ENCODE results near the gene BLM. TPM values are rescaled to one million over a fixed set of nuclear protein-coding genes. Genes with fewer than 3 reads are reported as not detected.

The BLM gene
- total RNA-seq, 1 experiment from 2014 or later: 40.0 TPM

DNA sequence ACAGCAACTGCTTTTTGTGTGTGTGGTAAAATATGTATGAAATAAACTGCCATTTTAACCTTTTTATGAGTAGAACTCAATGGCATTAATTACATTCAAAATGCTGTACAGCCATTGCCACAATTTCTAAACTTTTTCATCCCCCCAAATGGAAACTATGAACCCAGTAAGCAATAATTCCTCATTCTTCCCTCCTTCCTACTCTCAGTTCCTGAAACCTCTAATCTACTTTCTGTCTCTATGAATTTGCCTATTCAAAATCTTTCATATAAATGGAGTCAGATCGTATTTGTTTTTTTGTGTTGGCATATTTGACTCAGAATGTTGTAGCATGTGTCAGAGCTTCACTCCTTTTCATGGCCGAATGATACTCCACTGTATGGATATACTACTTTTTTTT, 5.3 kb upstream of the BLM start:
- H3K27me3 ChIP-seq (replicated peaks; ENCODE audit: insufficient read depth, low read depth, low read length, poor library complexity): no peaks in the 10 kb centered on the region
- no peaks in the 10 kb centered on the region for H3K36me3 ChIP-seq (ENCODE audit: insufficient read depth, low read length, poor library complexity, severe bottlenecking)
- intact Hi-C loops (cut with micrococcal nuclease; ENCODE audit: unreplicated experiment): no loop called here
- H3K27ac ChIP-seq (ENCODE audit: low read depth, low read length, poor library complexity, severe bottlenecking): no peak overlapping the region
- ChIA-PET POLR2A (ENCODE audit: low non-redundant PET) (no interaction called here), CTCF (interaction anchor here (0.7 kb wide), 1 partner anchor 1208 kb away, joined by 7 read pairs; no protein-coding TSS in a partner anchor)
- H3K4me1 ChIP-seq (ENCODE audit: insufficient read depth, low read length, poor library complexity, severe bottlenecking): no peaks in the 10 kb centered on the region
- H3K4me3 ChIP-seq (ENCODE audit: low read depth, low read length, poor library complexity, severe bottlenecking): no peak overlapping the region
- H3K9me3 ChIP-seq (ENCODE audit: low read depth, low read length, poor library complexity, severe bottlenecking): no peaks in the 10 kb centered on the region
- TF ChIP-seq, protein P1, sequence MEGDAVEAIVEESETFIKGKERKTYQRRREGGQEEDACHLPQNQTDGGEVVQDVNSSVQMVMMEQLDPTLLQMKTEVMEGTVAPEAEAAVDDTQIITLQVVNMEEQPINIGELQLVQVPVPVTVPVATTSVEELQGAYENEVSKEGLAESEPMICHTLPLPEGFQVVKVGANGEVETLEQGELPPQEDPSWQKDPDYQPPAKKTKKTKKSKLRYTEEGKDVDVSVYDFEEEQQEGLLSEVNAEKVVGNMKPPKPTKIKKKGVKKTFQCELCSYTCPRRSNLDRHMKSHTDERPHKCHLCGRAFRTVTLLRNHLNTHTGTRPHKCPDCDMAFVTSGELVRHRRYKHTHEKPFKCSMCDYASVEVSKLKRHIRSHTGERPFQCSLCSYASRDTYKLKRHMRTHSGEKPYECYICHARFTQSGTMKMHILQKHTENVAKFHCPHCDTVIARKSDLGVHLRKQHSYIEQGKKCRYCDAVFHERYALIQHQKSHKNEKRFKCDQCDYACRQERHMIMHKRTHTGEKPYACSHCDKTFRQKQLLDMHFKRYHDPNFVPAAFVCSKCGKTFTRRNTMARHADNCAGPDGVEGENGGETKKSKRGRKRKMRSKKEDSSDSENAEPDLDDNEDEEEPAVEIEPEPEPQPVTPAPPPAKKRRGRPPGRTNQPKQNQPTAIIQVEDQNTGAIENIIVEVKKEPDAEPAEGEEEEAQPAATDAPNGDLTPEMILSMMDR (conservative IDR thresholded peaks at IDR 0.05; ENCODE audit: low read depth, low read length): no peak
- TF ChIP-seq EZH2 (IDR thresholded peaks at IDR 0.05; ENCODE audit: borderline replicate concordance, low read depth, low read length, poor library complexity, severe bottlenecking): no peak
- no TSS peak for BruUV-seq (replicated peaks)
- no peak for DNase-seq (ENCODE audit: low spot score)

DNA sequence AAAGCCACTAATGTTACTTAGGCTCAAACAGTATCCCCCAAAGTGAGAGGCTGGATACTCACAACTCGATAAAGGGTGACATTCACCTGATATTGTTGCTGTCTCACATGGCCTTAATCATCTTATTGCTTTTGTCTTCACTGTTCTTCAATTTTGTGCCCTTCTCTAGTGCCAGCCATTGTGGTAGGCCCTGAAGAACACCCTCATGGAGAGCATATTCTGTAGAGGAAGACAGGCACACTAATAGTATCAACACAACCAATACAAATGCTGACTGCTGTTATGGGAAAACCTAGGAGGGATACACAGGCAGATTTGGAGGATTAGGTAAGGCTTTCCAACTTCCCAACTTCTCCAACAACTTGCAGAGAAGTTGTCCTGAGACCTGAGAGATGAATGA, 4.1 kb upstream of the BLM start:
- intact Hi-C loops (cut with micrococcal nuclease; ENCODE audit: unreplicated experiment): no loop called here
- H3K4me1 ChIP-seq (ENCODE audit: insufficient read depth, low read length, poor library complexity, severe bottlenecking): peaks cover 2% of the 10 kb centered on the region
- no peak for DNase-seq (ENCODE audit: low spot score)
- no peaks in the 10 kb centered on the region for H3K27me3 ChIP-seq (replicated peaks; ENCODE audit: insufficient read depth, low read depth, low read length, poor library complexity)
- ChIA-PET CTCF (no interaction called here), POLR2A (ENCODE audit: low non-redundant PET) (no interaction called here)
- no peak overlapping the region for H3K27ac ChIP-seq (ENCODE audit: low read depth, low read length, poor library complexity, severe bottlenecking)
- no peaks in the 10 kb centered on the region for H3K9me3 ChIP-seq (ENCODE audit: low read depth, low read length, poor library complexity, severe bottlenecking)
- TF ChIP-seq, protein P1 (conservative IDR thresholded peaks at IDR 0.05; ENCODE audit: low read depth, low read length): no peak
- TF ChIP-seq EZH2 (IDR thresholded peaks at IDR 0.05; ENCODE audit: borderline replicate concordance, low read depth, low read length, poor library complexity, severe bottlenecking): no peak
- BruUV-seq (replicated peaks): no TSS peak
- H3K36me3 ChIP-seq (ENCODE audit: insufficient read depth, low read length, poor library complexity, severe bottlenecking): no peaks in the 10 kb centered on the region
- no peak overlapping the region for H3K4me3 ChIP-seq (ENCODE audit: low read depth, low read length, poor library complexity, severe bottlenecking)

DNA sequence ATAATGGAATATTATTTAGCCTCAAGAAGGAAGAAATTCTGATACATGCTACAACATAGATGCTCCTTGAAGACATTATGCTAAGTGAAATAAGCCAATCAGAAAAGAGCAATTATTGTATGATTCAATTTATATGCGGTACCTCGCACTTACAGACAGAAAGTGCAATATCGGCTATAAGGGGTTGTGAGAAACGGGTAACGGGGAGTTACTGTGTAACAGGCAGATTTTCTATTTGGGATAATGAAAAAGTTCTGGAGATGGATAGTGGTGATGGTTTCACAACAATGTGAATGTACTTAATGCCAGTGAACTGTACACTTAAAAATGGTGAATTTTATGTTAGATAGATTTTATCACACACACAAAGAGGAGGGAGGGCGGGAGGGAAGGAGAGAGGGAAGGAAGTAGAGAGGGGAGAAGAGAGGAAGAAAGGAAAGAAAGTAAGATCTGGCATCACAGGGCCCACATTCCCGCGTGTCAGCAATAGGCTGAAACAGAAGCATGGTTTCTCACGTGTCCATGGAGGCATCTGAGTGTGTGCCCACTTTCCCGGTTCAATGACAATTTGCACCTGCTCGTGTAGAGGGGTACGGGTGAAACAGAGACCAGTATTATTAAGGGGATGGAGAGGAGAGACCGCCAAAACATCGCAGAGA, 700 bp upstream of the BLM start:
- TF ChIP-seq EZH2 (IDR thresholded peaks at IDR 0.05; ENCODE audit: borderline replicate concordance, low read depth, low read length, poor library complexity, severe bottlenecking): no peak
- TF ChIP-seq, protein P1 (conservative IDR thresholded peaks at IDR 0.05; ENCODE audit: low read depth, low read length): no peak
- Histone ChIP-seq H3K27ac (ENCODE audit: low read depth, low read length, poor library complexity, severe bottlenecking) (peak overlapping the region; percentile 93), H3K36me3 (ENCODE audit: insufficient read depth, low read length, poor library complexity, severe bottlenecking) (no peaks in the 10 kb centered on the region), H3K9me3 (ENCODE audit: low read depth, low read length, poor library complexity, severe bottlenecking) (no peaks in the 10 kb centered on the region), H3K4me1 (ENCODE audit: insufficient read depth, low read length, poor library complexity, severe bottlenecking) (peaks cover 8% of the 10 kb centered on the region), H3K27me3 (replicated peaks; ENCODE audit: insufficient read depth, low read depth, low read length, poor library complexity) (no peaks in the 10 kb centered on the region), H3K4me3 (ENCODE audit: low read depth, low read length, poor library complexity, severe bottlenecking) (peak overlapping the region; percentile 87)
- intact Hi-C loops (cut with micrococcal nuclease; ENCODE audit: unreplicated experiment): loop anchor here (2.0 kb wide), 1 partner anchor 68 kb away; no protein-coding TSS in a partner anchor
- ChIA-PET CTCF (interaction anchor here (1.0 to 1.1 kb wide), 2 partner anchors 68 to 169 kb away, joined by 3 to 4 read pairs; no protein-coding TSS in a partner anchor), POLR2A (ENCODE audit: low non-redundant PET) (interaction anchor here (0.5 to 0.6 kb wide), 3 partner anchors 12 to 992 kb away, joined by 3 to 13 read pairs (median 3); no protein-coding TSS in a partner anchor)
- no TSS peak for BruUV-seq (replicated peaks)
- DNase-seq (ENCODE audit: low spot score): peak; percentile 26
